HEK293 (cell line): ENCODE results near the gene PCSK5.

ENCODE experiments used
- ATF2 ChIP-seq: fragments of 450-650 bp; formaldehyde crosslinking; IDR thresholded peaks from 2 replicates; pipeline ENCODE4 v1.5.1; 2016; ENCODE audit warnings: missing biosample characterization, missing genetic modification characterization, low read depth
- BCL11A ChIP-seq: fragments of 450-650 bp; formaldehyde crosslinking; IDR thresholded peaks from 2 replicates; pipeline ENCODE4 v1.5.1; 2016; ENCODE audit warnings: low read depth, missing biosample characterization, missing genetic modification characterization
- CTCF ChIP-seq: fragments of 450-650 bp; formaldehyde crosslinking; IDR thresholded peaks from 2 replicates; pipeline ENCODE4 v1.5.1; 2016; ENCODE audit warnings: missing biosample characterization, missing genetic modification characterization
- TCF7L2 ChIP-seq: IDR thresholded peaks from 2 replicates; pipeline ENCODE4 v1.6.1; 2011; ENCODE audit warnings: low read depth, mild to moderate bottlenecking, inconsistent platforms, low read length, moderate library complexity, borderline replicate concordance
- ZBTB1 ChIP-seq: fragments of 450-650 bp; formaldehyde crosslinking; IDR thresholded peaks from 2 replicates; pipeline ENCODE4 v1.5.1; 2016; ENCODE audit warnings: missing biosample characterization, missing genetic modification characterization
- ZBTB21 ChIP-seq: fragments of 450-650 bp; formaldehyde crosslinking; IDR thresholded peaks from 2 replicates; pipeline ENCODE4 v1.5.1; 2017; ENCODE audit warnings: missing biosample characterization, missing genetic modification characterization
- ZEB2 ChIP-seq: fragments of 450-650 bp; formaldehyde crosslinking; IDR thresholded peaks from 2 replicates; pipeline ENCODE4 v1.5.1; 2016; ENCODE audit warnings: missing biosample characterization, missing genetic modification characterization
- ZFP37 ChIP-seq: fragments of 450-650 bp; formaldehyde crosslinking; IDR thresholded peaks from 2 replicates; pipeline ENCODE4 v1.5.1; 2016; ENCODE audit warnings: missing biosample characterization, missing genetic modification characterization
- ZNF302 ChIP-seq: fragments of 450-650 bp; formaldehyde crosslinking; IDR thresholded peaks from 2 replicates; pipeline ENCODE4 v1.5.1; 2016; ENCODE audit warnings: missing biosample characterization, missing genetic modification characterization, low read depth
- ZNF362 ChIP-seq: fragments of 450-650 bp; formaldehyde crosslinking; IDR thresholded peaks from 2 replicates; pipeline ENCODE4 v1.5.1; 2016; ENCODE audit warnings: missing biosample characterization, missing genetic modification characterization
- ZNF621 ChIP-seq: fragments of 450-650 bp; formaldehyde crosslinking; IDR thresholded peaks from 2 replicates; pipeline ENCODE4 v1.5.1; 2017; ENCODE audit warnings: missing biosample characterization, missing genetic modification characterization

- TF ChIP-seq BCL11A (tag by site-specific recombination) = no peak
- TF ChIP-seq CTCF (tag by site-specific recombination) = no peak
- TF ChIP-seq ZNF621 (tag by site-specific recombination) = no peak
- no peak for TF ChIP-seq ZNF302
- no peak for TF ChIP-seq TCF7L2
- no peak for TF ChIP-seq ZNF362 (tag by site-specific recombination)
- no peak for TF ChIP-seq ZFP37
- no peak for TF ChIP-seq ZBTB1 (tag by site-specific recombination)
- TF ChIP-seq ZEB2 (tag by site-specific recombination) = no peak
- TF ChIP-seq ATF2 (tag by site-specific recombination) = no peak
- no peak for TF ChIP-seq ZBTB21 (tag by site-specific recombination)
These were observed 84.6 kb downstream of the PCSK5 start for GRCh38 chr9:75975071-75975470.
